PC-3 (cell line): ENCODE data around the gene MACROD2. TPM values are rescaled to one million over a fixed set of nuclear protein-coding genes. Genes with fewer than 3 reads are reported as not detected.
"Not testable (repeated sequence)": the region's sequence is repeated elsewhere in the genome, so short reads cannot be mapped to it uniquely, and the experiment has no call there.

Experiments used
- ATAC-seq: fragments of 200-7000 bp; cut with Tn5 transposase; 2 replicates; pipeline ENCODE4 v1.9.1; 2020; ENCODE audit warnings: mild to moderate bottlenecking, moderate library complexity
- BruUV-seq: library from RNA; stranded (reverse); fragments of 400-500 nt; replicated peaks from 2 replicates; lab custom pipeline; 2021; lab: Mats Ljungman, UMichigan
- CTCF ChIA-PET: fragments of 300-600 bp; sonication (Branson Sonifier 250); formaldehyde crosslinking; loops from one replicate; lab custom pipeline; 2022; ENCODE audit warnings: antibody characterized with exemption; lab: Charles Lee
- POLR2A ChIA-PET: fragments of 300-600 bp; sonication (Branson Sonifier 250); formaldehyde crosslinking; loops from one replicate; lab custom pipeline; 2022; ENCODE audit warnings: antibody characterized with exemption; ENCODE audit not compliant: unreplicated experiment; lab: Charles Lee
- DNase-seq: peaks from one replicate; pipeline ENCODE4 v3.0.0-alpha.2; 2015
- H2AFZ ChIP-seq: fragments of 300-600 bp; sonication (generic); 2 replicates; pipeline ENCODE4 v1.6.0; 2016; ENCODE audit warnings: antibody characterized with exemption, low read length
- H3F3A ChIP-seq: fragments of 300-600 bp; sonication (generic); one replicate; pipeline ENCODE4 v1.6.0; 2017; ENCODE audit warnings: antibody characterized with exemption, low read length, control low read depth, mild to moderate bottlenecking; ENCODE audit not compliant: unreplicated experiment
- H3K27ac ChIP-seq: fragments of 300-600 bp; sonication (generic); 2 replicates; pipeline ENCODE4 v1.5.1; 2016; ENCODE audit warnings: mild to moderate bottlenecking, low read length
- H3K27me3 ChIP-seq: fragments of 300-600 bp; sonication (generic); 2 replicates; pipeline ENCODE4 v1.6.1; 2016; ENCODE audit warnings: low read length, mixed read lengths
- H3K36me3 ChIP-seq: fragments of 300-600 bp; sonication (generic); 2 replicates; pipeline ENCODE4 v1.6.1; 2016; ENCODE audit warnings: low read depth, mixed run types, low read length, mixed read lengths
- H3K4me1 ChIP-seq: fragments of 300-600 bp; sonication (generic); 2 replicates; pipeline ENCODE4 v1.5.1; 2016; ENCODE audit warnings: low read length; ENCODE audit not compliant: insufficient read depth
- H3K4me2 ChIP-seq: fragments of 300-600 bp; sonication (generic); 2 replicates; pipeline ENCODE4 v1.6.0; 2016; ENCODE audit warnings: low read length
- H3K4me3 ChIP-seq: fragments of 300-600 bp; sonication (generic); 2 replicates; pipeline ENCODE4 v1.5.1; 2016; ENCODE audit warnings: mild to moderate bottlenecking, low read length, mixed read lengths
- H3K79me2 ChIP-seq: fragments of 300-600 bp; sonication (generic); 2 replicates; pipeline ENCODE4 v1.6.1; 2017; ENCODE audit warnings: low read length, mixed read lengths
- H3K9ac ChIP-seq: fragments of 300-600 bp; sonication (generic); 2 replicates; pipeline ENCODE4 v1.6.0; 2016; ENCODE audit warnings: mild to moderate bottlenecking, low read length
- H3K9me2 ChIP-seq: fragments of 300-600 bp; sonication (generic); replicated peaks from 2 replicates; pipeline ENCODE4 v1.6.1; 2016; ENCODE audit warnings: mixed run types, low read length, mixed read lengths
- H3K9me3 ChIP-seq: fragments of 300-600 bp; sonication (generic); 2 replicates; pipeline ENCODE4 v1.6.1; 2016; ENCODE audit warnings: low read length, mixed read lengths
- H4K20me1 ChIP-seq: fragments of 300-600 bp; sonication (generic); 2 replicates; pipeline ENCODE4 v1.6.1; 2016; ENCODE audit warnings: low read length, mixed read lengths
- EZH2 ChIP-seq: fragments of 300-600 bp; sonication (generic); IDR thresholded peaks from one replicate; pipeline ENCODE4 v1.6.1; 2017; ENCODE audit warnings: antibody characterized with exemption, mild to moderate bottlenecking, low read length; ENCODE audit not compliant: unreplicated experiment
- EZH2phosphoT487 ChIP-seq: fragments of 300-600 bp; sonication (generic); IDR thresholded peaks from 2 replicates; pipeline ENCODE4 v1.6.1; 2018; ENCODE audit warnings: mild to moderate bottlenecking, antibody characterized with exemption, low read length, borderline replicate concordance
- intact Hi-C: fragments of 100-400 bp; cut with micrococcal nuclease; formaldehyde crosslinking; loops from 2 replicates; pipeline ENCODE4 v1.9.0; 2023
- total RNA-seq: library from RNA; depleted of rRNA; stranded (reverse); fragments of >200 nt; gene quantifications from 2 replicates; pipeline ENCODE4 v1.2.3, GENCODE V29; 2014
- TF ChIP-seq, protein P1 (sequence below): fragments of 300-600 bp; sonication (generic); conservative IDR thresholded peaks from 2 replicates; pipeline ENCODE4 v1.5.1; 2017; ENCODE audit warnings: antibody characterized with exemption, low read depth, mild to moderate bottlenecking, low read length

Gene MACROD2
- total RNA-seq, 1 experiment from 2014 or later = 3.1 TPM

DNA sequence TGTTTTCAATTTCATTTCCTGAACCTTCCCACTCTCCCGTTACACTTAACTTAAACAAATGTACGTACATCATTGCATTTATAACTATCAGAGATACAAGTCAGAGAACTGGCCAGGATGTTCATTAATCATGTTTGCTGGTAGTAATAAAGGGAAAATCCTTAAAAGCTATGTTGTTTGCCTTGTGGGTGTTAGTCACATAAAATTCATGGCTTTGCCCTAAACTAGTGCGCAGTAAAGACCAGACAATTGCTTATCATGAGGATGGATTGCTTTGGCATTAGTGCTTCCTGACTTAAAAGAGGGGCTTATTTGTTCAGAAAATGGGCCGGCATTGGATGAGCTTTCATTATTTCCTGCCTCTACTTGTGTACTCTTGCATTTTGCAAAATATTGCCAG lies 1379.4 kb downstream of the MACROD2 start:
- peak; percentile 16 for DNase-seq
- no peak overlapping the region for H3K9ac ChIP-seq
- no peaks in the 10 kb centered on the region for H3K9me2 ChIP-seq
- no peaks in the 10 kb centered on the region for H3K27me3 ChIP-seq
- no peaks in the 10 kb centered on the region for H3F3A ChIP-seq
- H3K27ac ChIP-seq = no peak overlapping the region
- ChIA-PET POLR2A (no interaction called here), CTCF (no interaction called here)
- H3K4me2 ChIP-seq = no peak overlapping the region
- ATAC-seq = peak; percentile 81
- no peak for TF ChIP-seq EZH2phosphoT487
- TF ChIP-seq, protein P1, sequence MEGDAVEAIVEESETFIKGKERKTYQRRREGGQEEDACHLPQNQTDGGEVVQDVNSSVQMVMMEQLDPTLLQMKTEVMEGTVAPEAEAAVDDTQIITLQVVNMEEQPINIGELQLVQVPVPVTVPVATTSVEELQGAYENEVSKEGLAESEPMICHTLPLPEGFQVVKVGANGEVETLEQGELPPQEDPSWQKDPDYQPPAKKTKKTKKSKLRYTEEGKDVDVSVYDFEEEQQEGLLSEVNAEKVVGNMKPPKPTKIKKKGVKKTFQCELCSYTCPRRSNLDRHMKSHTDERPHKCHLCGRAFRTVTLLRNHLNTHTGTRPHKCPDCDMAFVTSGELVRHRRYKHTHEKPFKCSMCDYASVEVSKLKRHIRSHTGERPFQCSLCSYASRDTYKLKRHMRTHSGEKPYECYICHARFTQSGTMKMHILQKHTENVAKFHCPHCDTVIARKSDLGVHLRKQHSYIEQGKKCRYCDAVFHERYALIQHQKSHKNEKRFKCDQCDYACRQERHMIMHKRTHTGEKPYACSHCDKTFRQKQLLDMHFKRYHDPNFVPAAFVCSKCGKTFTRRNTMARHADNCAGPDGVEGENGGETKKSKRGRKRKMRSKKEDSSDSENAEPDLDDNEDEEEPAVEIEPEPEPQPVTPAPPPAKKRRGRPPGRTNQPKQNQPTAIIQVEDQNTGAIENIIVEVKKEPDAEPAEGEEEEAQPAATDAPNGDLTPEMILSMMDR = no peak
- TF ChIP-seq EZH2 = no peak
- H3K36me3 ChIP-seq = no peaks in the 10 kb centered on the region
- H2AFZ ChIP-seq = no peak overlapping the region
- no TSS peak for BruUV-seq
- H3K4me1 ChIP-seq = peaks cover 12% of the 10 kb centered on the region; the same call in 1 of the 2 replicates
- H3K4me3 ChIP-seq = no peak overlapping the region
- H4K20me1 ChIP-seq = no peaks in the 10 kb centered on the region
- no peaks in the 10 kb centered on the region for H3K79me2 ChIP-seq
- H3K9me3 ChIP-seq = no peaks in the 10 kb centered on the region
- intact Hi-C loops = no loop called here

DNA sequence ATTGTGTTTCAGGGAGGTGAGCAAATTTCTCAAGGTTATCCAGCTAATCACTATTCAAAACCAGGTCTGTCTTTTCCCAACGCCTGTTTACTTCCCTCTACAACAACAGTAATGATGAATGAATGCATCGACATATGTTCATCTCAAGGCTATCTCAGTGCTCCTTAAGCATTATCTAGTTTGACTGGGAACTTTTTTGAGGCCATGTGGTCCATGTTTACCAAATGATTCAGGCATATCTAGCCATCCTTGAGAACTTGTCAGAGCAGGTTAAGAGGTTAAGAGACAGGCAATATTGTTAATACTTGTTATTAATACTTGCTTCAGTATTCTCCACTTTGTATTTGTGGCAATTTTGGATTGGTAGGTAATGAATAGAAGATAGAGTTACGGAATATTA lies 1380.5 kb downstream of the MACROD2 start:
- H3K9me2 ChIP-seq = no peaks in the 10 kb centered on the region
- no peak overlapping the region for H3K4me2 ChIP-seq
- no peak for DNase-seq
- H3K79me2 ChIP-seq = no peaks in the 10 kb centered on the region
- intact Hi-C loops = no loop called here
- H3K27me3 ChIP-seq = no peaks in the 10 kb centered on the region
- no peaks in the 10 kb centered on the region for H3F3A ChIP-seq
- no peak overlapping the region for H3K4me3 ChIP-seq
- H3K4me1 ChIP-seq = peaks cover 12% of the 10 kb centered on the region; the same call in 1 of the 2 replicates
- H3K36me3 ChIP-seq = no peaks in the 10 kb centered on the region
- H3K9me3 ChIP-seq = no peaks in the 10 kb centered on the region
- H3K27ac ChIP-seq = no peak overlapping the region
- H2AFZ ChIP-seq = no peak overlapping the region
- ATAC-seq = no peak
- TF ChIP-seq, protein P1 = no peak
- TF ChIP-seq EZH2phosphoT487 = no peak
- TF ChIP-seq EZH2 = no peak
- no peak overlapping the region for H3K9ac ChIP-seq
- POLR2A ChIA-PET = no interaction called here
- H4K20me1 ChIP-seq = no peaks in the 10 kb centered on the region
- CTCF ChIA-PET = no interaction called here
- no TSS peak for BruUV-seq

DNA sequence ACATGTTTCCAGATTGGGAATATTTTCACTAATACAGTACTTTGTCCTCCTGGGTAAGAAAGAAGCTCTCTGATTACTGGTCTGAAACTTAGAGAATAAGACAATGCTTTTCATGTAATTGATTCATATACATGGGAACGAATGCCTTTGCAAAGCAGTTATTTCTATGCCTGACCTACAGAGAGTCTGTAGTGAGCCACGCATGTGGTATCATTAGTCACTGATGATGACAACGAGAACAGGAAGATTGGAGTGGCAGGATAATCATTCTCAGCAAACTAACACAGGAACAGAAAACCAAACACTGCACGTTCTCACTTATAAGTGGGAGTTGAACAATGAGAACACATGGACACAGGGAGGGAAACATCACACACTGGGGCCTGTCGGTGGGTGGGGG lies 1382.3 kb downstream of the MACROD2 start:
- H3K9ac ChIP-seq, H3K9me3 ChIP-seq, H3K9me2 ChIP-seq, H3F3A ChIP-seq, BruUV-seq, POLR2A ChIA-PET, H3K79me2 ChIP-seq, H2AFZ ChIP-seq, H3K27ac ChIP-seq, H3K27me3 ChIP-seq, intact Hi-C loops, H4K20me1 ChIP-seq, H3K36me3 ChIP-seq, H3K4me3 ChIP-seq, CTCF ChIA-PET, H3K4me2 ChIP-seq: not testable (repeated sequence)
- ATAC-seq = peak; percentile 83
- H3K4me1 ChIP-seq = peaks cover 12% of the 10 kb centered on the region; the same call in 1 of the 2 replicates
- DNase-seq = peak; percentile 65
